ENCODE results near the gene LALBA.
"Not testable (repeated sequence)": the region's sequence is repeated elsewhere in the genome, so short reads cannot be mapped to it uniquely, and the experiment has no call there.

DNA sequence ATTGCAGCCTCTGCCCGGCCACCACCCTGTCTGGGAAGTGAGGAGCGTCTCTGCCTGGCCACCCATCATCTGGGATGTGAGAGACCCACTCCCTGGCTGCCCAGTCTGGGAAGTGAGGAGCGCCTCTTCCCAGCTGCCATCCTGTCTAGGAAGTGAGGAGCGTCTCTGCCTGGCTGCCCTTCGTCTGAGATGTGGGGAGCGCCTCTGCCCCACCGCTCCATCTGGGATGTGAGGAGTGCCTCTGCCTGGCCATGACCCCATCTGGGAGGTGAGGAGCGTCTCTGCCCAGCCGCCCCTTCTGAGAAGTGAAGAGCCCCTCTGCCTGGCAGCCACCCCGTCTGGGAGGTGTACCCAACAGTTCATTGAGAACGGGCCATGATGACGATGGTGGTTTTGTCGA, 18.2 kb downstream of the LALBA start:
- not testable (repeated sequence) for TF ChIP-seq POLR2A (IDR thresholded peaks at IDR 0.05)
- TF ChIP-seq, protein P1, sequence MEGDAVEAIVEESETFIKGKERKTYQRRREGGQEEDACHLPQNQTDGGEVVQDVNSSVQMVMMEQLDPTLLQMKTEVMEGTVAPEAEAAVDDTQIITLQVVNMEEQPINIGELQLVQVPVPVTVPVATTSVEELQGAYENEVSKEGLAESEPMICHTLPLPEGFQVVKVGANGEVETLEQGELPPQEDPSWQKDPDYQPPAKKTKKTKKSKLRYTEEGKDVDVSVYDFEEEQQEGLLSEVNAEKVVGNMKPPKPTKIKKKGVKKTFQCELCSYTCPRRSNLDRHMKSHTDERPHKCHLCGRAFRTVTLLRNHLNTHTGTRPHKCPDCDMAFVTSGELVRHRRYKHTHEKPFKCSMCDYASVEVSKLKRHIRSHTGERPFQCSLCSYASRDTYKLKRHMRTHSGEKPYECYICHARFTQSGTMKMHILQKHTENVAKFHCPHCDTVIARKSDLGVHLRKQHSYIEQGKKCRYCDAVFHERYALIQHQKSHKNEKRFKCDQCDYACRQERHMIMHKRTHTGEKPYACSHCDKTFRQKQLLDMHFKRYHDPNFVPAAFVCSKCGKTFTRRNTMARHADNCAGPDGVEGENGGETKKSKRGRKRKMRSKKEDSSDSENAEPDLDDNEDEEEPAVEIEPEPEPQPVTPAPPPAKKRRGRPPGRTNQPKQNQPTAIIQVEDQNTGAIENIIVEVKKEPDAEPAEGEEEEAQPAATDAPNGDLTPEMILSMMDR (IDR thresholded peaks at IDR 0.05): not testable (repeated sequence)

Measured in heart left ventricle (tissue), 13 donors.